ENCODE data around the gene IFNGR2.

- TF ChIP-seq, protein P1, sequence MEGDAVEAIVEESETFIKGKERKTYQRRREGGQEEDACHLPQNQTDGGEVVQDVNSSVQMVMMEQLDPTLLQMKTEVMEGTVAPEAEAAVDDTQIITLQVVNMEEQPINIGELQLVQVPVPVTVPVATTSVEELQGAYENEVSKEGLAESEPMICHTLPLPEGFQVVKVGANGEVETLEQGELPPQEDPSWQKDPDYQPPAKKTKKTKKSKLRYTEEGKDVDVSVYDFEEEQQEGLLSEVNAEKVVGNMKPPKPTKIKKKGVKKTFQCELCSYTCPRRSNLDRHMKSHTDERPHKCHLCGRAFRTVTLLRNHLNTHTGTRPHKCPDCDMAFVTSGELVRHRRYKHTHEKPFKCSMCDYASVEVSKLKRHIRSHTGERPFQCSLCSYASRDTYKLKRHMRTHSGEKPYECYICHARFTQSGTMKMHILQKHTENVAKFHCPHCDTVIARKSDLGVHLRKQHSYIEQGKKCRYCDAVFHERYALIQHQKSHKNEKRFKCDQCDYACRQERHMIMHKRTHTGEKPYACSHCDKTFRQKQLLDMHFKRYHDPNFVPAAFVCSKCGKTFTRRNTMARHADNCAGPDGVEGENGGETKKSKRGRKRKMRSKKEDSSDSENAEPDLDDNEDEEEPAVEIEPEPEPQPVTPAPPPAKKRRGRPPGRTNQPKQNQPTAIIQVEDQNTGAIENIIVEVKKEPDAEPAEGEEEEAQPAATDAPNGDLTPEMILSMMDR (IDR thresholded peaks at IDR 0.05; ENCODE audit: borderline replicate concordance, extremely low read depth, low read length, poor library complexity, severe bottlenecking), result no peak
- TF ChIP-seq EZH2 (IDR thresholded peaks at IDR 0.05; ENCODE audit: borderline replicate concordance, low read depth, low read length, severe bottlenecking), result no peak
Measured at GRCh38 chr21:33430858-33431257, 27.6 kb downstream of the IFNGR2 start.

Measured in DND-41 (cell line).